GM23248 (cell line): ENCODE results near the gene PCDHGA7. TPM values are rescaled to one million over a fixed set of nuclear protein-coding genes. Genes with fewer than 3 reads are reported as not detected.
"Not testable (repeated sequence)": the region's sequence is repeated elsewhere in the genome, so short reads cannot be mapped to it uniquely, and the experiment has no call there.

ENCODE experiments used
- DNase-seq: peaks from one replicate; pipeline ENCODE4 v3.0.0-alpha.2; 2015
- H2AFZ ChIP-seq: fragments of 200-600 bp; sonication (generic); 2 replicates; pipeline ENCODE4 v1.6.1; 2016; ENCODE audit warnings: antibody characterized with exemption
- H3F3A ChIP-seq: fragments of 200-600 bp; sonication (generic); 2 replicates; pipeline ENCODE4 v1.6.1; 2016; ENCODE audit warnings: mild to moderate bottlenecking, antibody characterized with exemption, mixed run types; ENCODE audit not compliant: insufficient read depth
- H3K27ac ChIP-seq: fragments of 200-600 bp; sonication (generic); 2 replicates; pipeline ENCODE4 v1.5.1; 2016; ENCODE audit warnings: mild to moderate bottlenecking
- H3K27me3 ChIP-seq: fragments of 200-600 bp; sonication (generic); replicated peaks from 2 replicates; pipeline ENCODE4 v1.6.1; 2016; ENCODE audit warnings: mild to moderate bottlenecking; ENCODE audit not compliant: insufficient read depth
- H3K36me3 ChIP-seq: fragments of 200-600 bp; sonication (generic); 2 replicates; pipeline ENCODE4 v1.6.1; 2016; ENCODE audit warnings: low read depth, mild to moderate bottlenecking
- H3K4me1 ChIP-seq: fragments of 200-600 bp; sonication (generic); 2 replicates; pipeline ENCODE4 v1.6.1; 2016; ENCODE audit warnings: mild to moderate bottlenecking; ENCODE audit not compliant: insufficient read depth
- H3K4me2 ChIP-seq: fragments of 200-600 bp; sonication (generic); one replicate; pipeline ENCODE4 v1.6.1; 2016; ENCODE audit warnings: mild to moderate bottlenecking; ENCODE audit not compliant: unreplicated experiment
- H3K4me3 ChIP-seq: fragments of 200-600 bp; sonication (generic); 2 replicates; pipeline ENCODE4 v1.5.1; 2016; ENCODE audit warnings: mild to moderate bottlenecking
- H3K79me2 ChIP-seq: fragments of 200-600 bp; sonication (generic); 2 replicates; pipeline ENCODE4 v1.6.1; 2016; ENCODE audit warnings: mild to moderate bottlenecking; ENCODE audit not compliant: insufficient read depth
- H3K9ac ChIP-seq: fragments of 200-600 bp; sonication (generic); 2 replicates; pipeline ENCODE4 v1.6.1; 2016; ENCODE audit warnings: mild to moderate bottlenecking
- H3K9me2 ChIP-seq: fragments of 200-600 bp; sonication (generic); 2 replicates; pipeline ENCODE4 v1.6.1; 2016; ENCODE audit warnings: mixed run types, mild to moderate bottlenecking, moderate library complexity; ENCODE audit not compliant: insufficient read depth
- H3K9me3 ChIP-seq: fragments of 200-600 bp; sonication (generic); one replicate; pipeline ENCODE4 v1.6.1; 2017; ENCODE audit warnings: low read depth
- H4K20me1 ChIP-seq: fragments of 200-600 bp; sonication (generic); 2 replicates; pipeline ENCODE4 v1.6.0; 2016; ENCODE audit not compliant: insufficient read depth
- EZH2 ChIP-seq: fragments of 200-600 bp; sonication (generic); IDR thresholded peaks from 2 replicates; pipeline ENCODE4 v1.6.1; 2018; ENCODE audit warnings: antibody characterized with exemption, mild to moderate bottlenecking; ENCODE audit not compliant: insufficient read depth, poor library complexity, severe bottlenecking
- EZH2phosphoT487 ChIP-seq: fragments of 200-600 bp; sonication (generic); IDR thresholded peaks from 2 replicates; pipeline ENCODE4 v1.6.1; 2018; ENCODE audit warnings: antibody characterized with exemption, moderate library complexity, mild to moderate bottlenecking, low read depth; ENCODE audit not compliant: insufficient read depth
- WGBS, 2 experiments: methylation state at CpG; one replicate each; pipeline ENCODE4 v1.1.6; 2015 to 2017; ENCODE audit warnings: low lambda C conversion rate in 2 of 2, low coverage in 1 of 2; ENCODE audit errors: missing lambda C conversion rate in 2 of 2; 5-methylcytosine and 5-hydroxymethylcytosine counted together
- in situ Hi-C: fragments of 300-500 bp; cut with MboI; formaldehyde crosslinking; loops from 2 replicates; pipeline ENCODE4 v1.15.0; 2020
- polyA plus RNA-seq: library from polyadenylated mRNA; unstranded; fragments of >200 nt; fragmentation: Nextera tagmentation; extraction: Ambion mirVana; gene quantifications from 2 replicates; pipeline ENCODE4 v1.2.1, GENCODE V29; 2016
- total RNA-seq: library from RNA; depleted of rRNA; stranded (reverse); fragments of >200 nt; shearing (Covaris generic); gene quantifications from 2 replicates; pipeline ENCODE4 v1.2.3, GENCODE V29; 2014

The PCDHGA7 gene
- total and polyA plus RNA-seq, 2 experiments from 2014 or later: 0.43 to 1.1 TPM

DNA sequence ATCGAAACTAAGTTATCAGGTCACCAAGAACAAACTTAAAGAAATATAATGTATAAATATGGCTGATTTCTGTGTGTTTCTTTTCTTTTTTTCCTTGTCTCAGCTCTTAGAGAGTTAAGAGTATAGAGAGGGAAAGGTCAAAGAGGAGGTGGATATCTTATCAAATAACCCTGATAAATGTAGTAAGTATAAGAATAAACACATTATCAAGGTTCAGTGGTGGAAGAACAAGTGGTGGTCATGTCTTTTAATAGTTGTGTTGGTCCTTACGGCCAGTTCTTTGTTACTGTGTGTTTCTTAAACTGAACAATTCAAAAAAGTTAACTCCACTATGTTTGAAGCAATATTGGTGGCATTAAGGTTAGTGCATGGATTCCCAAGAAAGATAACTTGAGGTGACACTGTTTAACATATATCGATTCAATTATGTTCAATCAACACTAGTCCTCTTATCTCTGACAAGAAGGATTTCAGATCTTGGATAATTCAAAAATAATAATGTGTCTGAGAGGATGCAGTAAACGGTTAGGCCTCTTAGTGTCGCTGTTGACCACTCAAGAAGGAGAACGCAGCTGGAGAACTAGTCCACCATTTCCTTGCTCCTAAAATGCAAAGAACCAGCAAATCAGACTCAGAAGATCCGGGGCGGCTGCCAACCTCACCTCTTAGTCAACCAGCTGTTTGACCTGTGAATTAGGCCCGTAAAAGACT lies 39.1 kb upstream of the PCDHGA7 start, which contains the start of gene PCDHGA3:
Gene PCDHGA3, plus strand, starts transcription at position 588 of the 711 bp plus-strand sequence. CDS start 205 bp downstream, outside the sequence.
- H3K9me3 ChIP-seq: no peaks in the 10 kb centered on the region
- in situ Hi-C loops: no loop called here

DNA sequence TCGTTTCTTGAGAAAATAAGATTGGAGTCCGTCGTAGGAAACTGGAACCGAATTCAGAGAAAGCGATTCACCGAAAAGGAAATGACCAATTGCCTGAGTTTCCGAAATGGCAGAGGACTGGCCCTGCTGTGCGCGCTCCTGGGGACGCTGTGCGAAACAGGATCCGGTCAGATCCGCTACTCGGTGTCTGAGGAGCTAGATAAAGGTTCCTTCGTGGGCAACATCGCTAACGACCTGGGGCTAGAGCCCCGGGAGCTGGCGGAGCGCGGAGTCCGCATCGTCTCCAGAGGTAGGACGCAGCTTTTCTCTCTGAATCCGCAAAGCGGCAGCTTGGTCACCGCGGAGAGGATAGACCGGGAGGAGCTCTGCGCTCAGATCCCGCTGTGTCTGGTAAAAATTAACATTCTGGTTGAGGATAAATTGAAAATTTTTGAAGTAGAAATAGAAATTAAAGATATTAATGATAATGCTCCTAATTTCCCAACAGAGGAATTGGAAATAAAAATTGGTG lies 38.5 kb upstream of the PCDHGA7 start:
- Histone ChIP-seq H3K9me3 (no peaks in the 10 kb centered on the region), H3K4me2 (peak overlapping the region; percentile 54), H3K9me2 (no peaks in the 10 kb centered on the region), H2AFZ (peak overlapping the region; percentile 70), H3K4me3 (peak overlapping the region; percentile 71), H4K20me1 (no peaks in the 10 kb centered on the region), H3K9ac (peak overlapping the region; percentile 73), H3F3A (no peaks in the 10 kb centered on the region), H3K27ac (peak overlapping the region; percentile 61), H3K36me3 (no peaks in the 10 kb centered on the region), H3K79me2 (no peaks in the 10 kb centered on the region), H3K4me1 (no peaks in the 10 kb centered on the region), H3K27me3 (no peaks in the 10 kb centered on the region)
- no peak for DNase-seq
- TF ChIP-seq EZH2phosphoT487 (no peak), EZH2 (no peak)
- in situ Hi-C loops: no loop called here
- 16 to 24% methylated on average over 31 of the region's 31 CpGs for WGBS, 2 experiments

More for the DNA sequence above, 39.1 kb upstream of the PCDHGA7 start, which contains the start of gene PCDHGA3:
- peak within 1 kb of the TSS; percentile 70 for H2AFZ ChIP-seq
- no peaks in the 10 kb centered on the region for H3K4me1 ChIP-seq
- H3K9me2 ChIP-seq: no peaks in the 10 kb centered on the region
- peak; percentile 83 for DNase-seq
- H3F3A ChIP-seq: no peaks in the 10 kb centered on the region
- peak within 1 kb of the TSS; percentile 61 for H3K27ac ChIP-seq
- H3K9ac ChIP-seq: peak within 1 kb of the TSS; percentile 73
- H3K27me3 ChIP-seq: no peaks in the 10 kb centered on the region
- no peaks in the 10 kb centered on the region for H3K79me2 ChIP-seq
- no peaks in the 10 kb centered on the region for H4K20me1 ChIP-seq
- H3K4me3 ChIP-seq: peak within 1 kb of the TSS; percentile 71
- H3K36me3 ChIP-seq: no peaks in the 10 kb centered on the region
- TF ChIP-seq EZH2phosphoT487 (no peak), EZH2 (no peak)
- WGBS, 2 experiments: 19 to 22% methylated on average over 9 of the region's 9 CpGs
- peak within 1 kb of the TSS; percentile 54 for H3K4me2 ChIP-seq

DNA sequence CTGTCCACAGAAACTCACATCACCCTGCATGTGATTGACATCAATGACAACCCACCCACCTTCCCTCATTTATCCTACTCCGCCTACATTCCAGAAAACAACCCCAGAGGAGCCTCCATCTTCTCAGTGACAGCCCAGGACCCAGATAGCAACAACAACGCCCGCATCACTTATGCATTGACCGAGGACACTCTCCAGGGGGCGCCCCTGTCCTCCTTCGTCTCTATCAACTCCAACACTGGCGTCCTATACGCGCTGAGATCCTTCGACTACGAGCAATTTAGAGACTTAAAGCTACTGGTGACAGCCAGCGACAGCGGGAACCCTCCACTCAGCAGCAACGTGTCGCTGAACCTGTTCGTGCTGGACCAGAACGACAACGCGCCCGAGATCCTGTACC lies 37.2 kb upstream of the PCDHGA7 start:
- H3K9ac ChIP-seq: no peak overlapping the region
- no peaks in the 10 kb centered on the region for H3F3A ChIP-seq
- H3K36me3 ChIP-seq: no peaks in the 10 kb centered on the region
- H3K4me2 ChIP-seq: no peak overlapping the region
- no peak overlapping the region for H2AFZ ChIP-seq
- H3K9me3 ChIP-seq: no peaks in the 10 kb centered on the region
- no peak overlapping the region for H3K27ac ChIP-seq
- H3K4me1 ChIP-seq: no peaks in the 10 kb centered on the region
- in situ Hi-C loops: no loop called here
- no peak overlapping the region for H3K4me3 ChIP-seq
- WGBS, 2 experiments: 30 to 34% methylated on average over 20 of the region's 20 CpGs
- TF ChIP-seq EZH2 (no peak), EZH2phosphoT487 (no peak)
- no peaks in the 10 kb centered on the region for H3K9me2 ChIP-seq
- DNase-seq: no peak
- H3K27me3 ChIP-seq: no peaks in the 10 kb centered on the region
- H4K20me1 ChIP-seq: no peaks in the 10 kb centered on the region
- H3K79me2 ChIP-seq: no peaks in the 10 kb centered on the region

DNA sequence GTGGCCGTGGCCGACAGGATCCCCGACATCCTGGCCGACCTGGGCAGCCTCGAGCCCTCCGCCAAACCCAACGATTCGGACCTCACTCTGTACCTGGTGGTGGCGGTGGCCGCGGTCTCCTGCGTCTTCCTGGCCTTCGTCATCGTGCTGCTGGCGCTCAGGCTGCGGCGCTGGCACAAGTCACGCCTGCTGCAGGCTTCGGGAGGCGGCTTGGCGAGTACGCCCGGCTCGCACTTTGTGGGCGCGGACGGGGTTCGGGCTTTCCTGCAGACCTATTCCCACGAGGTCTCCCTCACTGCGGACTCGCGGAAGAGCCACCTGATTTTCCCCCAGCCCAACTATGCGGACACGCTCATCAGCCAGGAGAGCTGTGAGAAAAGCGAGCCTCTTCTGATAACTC lies 36.5 kb upstream of the PCDHGA7 start:
- H3K4me3 ChIP-seq, H2AFZ ChIP-seq, H3K9me3 ChIP-seq, H3K27me3 ChIP-seq, H3K4me1 ChIP-seq, H3K36me3 ChIP-seq, DNase-seq, H4K20me1 ChIP-seq, H3K79me2 ChIP-seq, H3K9me2 ChIP-seq, in situ Hi-C loops, H3K27ac ChIP-seq, H3K4me2 ChIP-seq, H3K9ac ChIP-seq, H3F3A ChIP-seq: not testable (repeated sequence)
- WGBS, 2 experiments: 49% methylated on average over 24 to 25 of the region's 35 CpGs
